ENCODE measurements around the gene CAMK2D. TPM values are rescaled to one million over a fixed set of nuclear protein-coding genes. Genes with fewer than 3 reads are reported as not detected.

Gene CAMK2D
- total RNA-seq, 1 experiment from 2014 or later = 9.0 TPM

DNA sequence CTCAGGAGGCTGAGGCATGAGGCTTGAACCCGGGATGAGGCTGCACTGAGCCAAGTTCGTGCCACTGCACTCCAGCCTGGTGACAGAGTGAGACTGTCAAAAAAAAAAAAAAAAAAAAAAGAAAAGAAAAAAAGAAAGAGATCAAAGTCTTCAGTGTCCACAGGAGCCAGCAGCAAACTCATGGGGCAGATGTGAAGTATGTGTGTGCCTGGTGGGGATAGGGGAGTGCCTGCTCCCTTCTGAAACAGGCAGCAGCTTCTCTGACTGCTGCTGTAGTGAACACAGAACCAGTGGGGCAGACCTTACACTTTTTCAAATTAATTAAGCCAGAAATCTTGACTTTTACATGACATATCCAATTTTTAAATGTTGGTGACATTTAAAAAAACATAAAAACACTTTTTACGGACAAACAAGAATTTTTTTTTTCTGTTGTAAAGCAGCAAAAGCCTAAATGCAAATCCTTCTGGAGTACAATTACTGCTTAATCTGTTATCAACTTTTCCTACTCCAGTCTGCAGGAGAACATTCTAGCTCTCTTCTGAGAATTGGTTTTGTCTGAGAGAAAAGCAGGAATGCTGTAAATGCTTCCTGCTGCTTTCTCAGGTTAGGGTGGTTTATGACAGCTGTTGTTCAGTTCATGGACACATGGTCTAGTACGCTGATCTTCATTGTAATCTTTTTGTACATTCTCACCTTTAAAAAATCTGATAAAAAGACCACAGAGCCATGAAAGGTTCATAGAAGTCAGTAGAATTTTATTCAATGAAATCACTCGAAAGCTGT lies 311.1 kb downstream of the CAMK2D start:
- Histone ChIP-seq H3T11ph (ENCODE audit: low read length) (no peak overlapping the region), H3K56ac (ENCODE audit: insufficient read length, low read depth, low read length) (no peak overlapping the region), H3K79me1 (ENCODE audit: insufficient read depth, low read depth, low read length, poor library complexity, severe bottlenecking) (no peaks in the 10 kb centered on the region), H2AFZ (ENCODE audit: low read length) (no peak overlapping the region), H3K27ac (ENCODE audit: insufficient read length, low read depth, low read length) (no peak overlapping the region), H3K18ac (ENCODE audit: insufficient read length, low read depth, low read length) (no peak overlapping the region), H3K14ac (ENCODE audit: insufficient read depth, low read length) (no peak overlapping the region), H2BK15ac (ENCODE audit: low read depth, low read length) (no peak overlapping the region), H4K91ac (ENCODE audit: insufficient read length, low read depth, low read length) (no peak overlapping the region), H2BK20ac (ENCODE audit: low read depth, low read length, poor library complexity, severe bottlenecking) (no peak overlapping the region), H3K4me1 (ENCODE audit: insufficient read depth, low read length) (peaks cover 9% of the 10 kb centered on the region), H2AK5ac (ENCODE audit: insufficient read length, low read length) (no peak overlapping the region), H2BK12ac (ENCODE audit: insufficient read length, low read depth, low read length) (no peak overlapping the region), H3K9me3 (ENCODE audit: control insufficient read depth, low read depth, low read length) (no peaks in the 10 kb centered on the region), H4K8ac (replicated peaks; ENCODE audit: insufficient read length, low read depth, low read length) (no peak overlapping the region), H3K4ac (ENCODE audit: low read depth, low read length) (no peak overlapping the region), H3K9ac (ENCODE audit: extremely low read depth, insufficient read length, low read length) (no peak overlapping the region), H3K23me2 (ENCODE audit: insufficient read length, low read depth, low read length, poor library complexity, severe bottlenecking) (no peaks in the 10 kb centered on the region), H3K23ac (ENCODE audit: insufficient read length, low read depth, low read length) (no peak overlapping the region), H4K5ac (ENCODE audit: insufficient read length, low read depth, low read length) (no peak overlapping the region), H2BK5ac (ENCODE audit: insufficient read length, low read length) (no peak overlapping the region), H4K20me1 (ENCODE audit: control insufficient read depth, insufficient read depth, insufficient read length) (no peaks in the 10 kb centered on the region), H3K27me3 (ENCODE audit: insufficient read depth, low read length) (no peaks in the 10 kb centered on the region), H3K4me2 (ENCODE audit: insufficient read depth, insufficient read length, low read length) (no peak overlapping the region), H2BK120ac (ENCODE audit: low read depth, low read length, poor library complexity, severe bottlenecking) (no peak overlapping the region), H3K79me2 (ENCODE audit: insufficient read depth, low read length) (no peaks in the 10 kb centered on the region)
- Mint-ChIP-seq H3K4me1 (peaks cover 51 to 54% of the 10 kb centered on the region in 2 experiments), H3K27me3 (ENCODE audit: low read depth) (no peaks in the 10 kb centered on the region), H3K36me3 (ENCODE audit: insufficient read depth in 1 of 3, low read depth in 3 of 3) (no peaks in the 10 kb centered on the region), H3K27ac (no peak overlapping the region; a peak in 2 of 7 replicates), H3K9me3 (no peaks in the 10 kb centered on the region), H3K4me3 (no peak overlapping the region)
- no peak for DNase-seq
- TF ChIP-seq, protein P1, sequence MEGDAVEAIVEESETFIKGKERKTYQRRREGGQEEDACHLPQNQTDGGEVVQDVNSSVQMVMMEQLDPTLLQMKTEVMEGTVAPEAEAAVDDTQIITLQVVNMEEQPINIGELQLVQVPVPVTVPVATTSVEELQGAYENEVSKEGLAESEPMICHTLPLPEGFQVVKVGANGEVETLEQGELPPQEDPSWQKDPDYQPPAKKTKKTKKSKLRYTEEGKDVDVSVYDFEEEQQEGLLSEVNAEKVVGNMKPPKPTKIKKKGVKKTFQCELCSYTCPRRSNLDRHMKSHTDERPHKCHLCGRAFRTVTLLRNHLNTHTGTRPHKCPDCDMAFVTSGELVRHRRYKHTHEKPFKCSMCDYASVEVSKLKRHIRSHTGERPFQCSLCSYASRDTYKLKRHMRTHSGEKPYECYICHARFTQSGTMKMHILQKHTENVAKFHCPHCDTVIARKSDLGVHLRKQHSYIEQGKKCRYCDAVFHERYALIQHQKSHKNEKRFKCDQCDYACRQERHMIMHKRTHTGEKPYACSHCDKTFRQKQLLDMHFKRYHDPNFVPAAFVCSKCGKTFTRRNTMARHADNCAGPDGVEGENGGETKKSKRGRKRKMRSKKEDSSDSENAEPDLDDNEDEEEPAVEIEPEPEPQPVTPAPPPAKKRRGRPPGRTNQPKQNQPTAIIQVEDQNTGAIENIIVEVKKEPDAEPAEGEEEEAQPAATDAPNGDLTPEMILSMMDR (conservative IDR thresholded peaks at IDR 0.05) = no peak
- WGBS (ENCODE audit: extremely low coverage, insufficient read length, low lambda C conversion rate) = no CpG with 5 or more reads among the region's 5 CpGs
